ENCODE measurements around the gene TRNAU1AP. TPM values are rescaled to one million over a fixed set of nuclear protein-coding genes. Genes with fewer than 3 reads are reported as not detected.
A peak's percentile ranks its signal among the peaks of the same experiment; 100 is the strongest.
"Not testable (repeated sequence)": the region's sequence is repeated elsewhere in the genome, so short reads cannot be mapped to it uniquely, and the experiment has no call there.

TRNAU1AP gene
- total and polyA plus RNA-seq, 2 experiments from 2014 or later = 17.4 to 19.1 TPM

- Histone ChIP-seq H3K9me3 (ENCODE audit: low read depth) (no peaks in the 10 kb centered on the region), H3K27me3 (no peaks in the 10 kb centered on the region), H3K36me3 (replicated peaks; ENCODE audit: insufficient read depth, low read depth) (no peaks in the 10 kb centered on the region), H3K4me1 (ENCODE audit: insufficient read depth) (peaks cover 6% of the 10 kb centered on the region), H2AFZ (no peak overlapping the region), H4K20me1 (ENCODE audit: insufficient read depth, poor library complexity, severe bottlenecking) (peaks cover 9% of the 10 kb centered on the region), H3K4me2 (peak overlapping the region; percentile 97), H3K4me3 (no peak overlapping the region), H3K79me2 (peaks cover 55% of the 10 kb centered on the region), H3K9me2 (replicated peaks; ENCODE audit: insufficient read depth) (no peaks in the 10 kb centered on the region), H3K27ac (no peak overlapping the region)
- no peak for DNase-seq (ENCODE audit: low spot score)
- TF ChIP-seq CTCF (IDR thresholded peaks at IDR 0.05; ENCODE audit: poor library complexity) (no peak), EZH2phosphoT487 (IDR thresholded peaks at IDR 0.05; ENCODE audit: low read depth, severe bottlenecking, unreplicated experiment) (no peak), EZH2 (IDR thresholded peaks at IDR 0.05; ENCODE audit: borderline replicate concordance) (no peak)
- WGBS (ENCODE audit: low lambda C conversion rate, missing lambda C conversion rate) = 73% methylated on average over 10 of the region's 10 CpGs
These were observed 32.7 kb upstream of the TRNAU1AP start for GRCh38 chr1:28519946-28520725.

GRCh38 chr1:28520796-28521195 lies 32.1 kb upstream of the TRNAU1AP start:
- H2AFZ ChIP-seq; H3K27me3 ChIP-seq; H3K9me2 ChIP-seq (replicated peaks; ENCODE audit: insufficient read depth); H3K4me3 ChIP-seq; H3K4me2 ChIP-seq; DNase-seq (ENCODE audit: low spot score); H3K27ac ChIP-seq; H3K9me3 ChIP-seq (ENCODE audit: low read depth); H4K20me1 ChIP-seq (ENCODE audit: insufficient read depth, poor library complexity, severe bottlenecking); H3K4me1 ChIP-seq (ENCODE audit: insufficient read depth); H3K36me3 ChIP-seq (replicated peaks; ENCODE audit: insufficient read depth, low read depth): not testable (repeated sequence)
- WGBS (ENCODE audit: low lambda C conversion rate, missing lambda C conversion rate) = 93% methylated on average over 12 of the region's 12 CpGs
- H3K79me2 ChIP-seq = peaks cover 55% of the 10 kb centered on the region

- Histone ChIP-seq H3K27me3 (no peaks in the 10 kb centered on the region), H2AFZ (no peak overlapping the region), H3K4me2 (no peak overlapping the region), H3K27ac (no peak overlapping the region), H4K20me1 (ENCODE audit: insufficient read depth, poor library complexity, severe bottlenecking) (peaks cover 9% of the 10 kb centered on the region), H3K9me3 (ENCODE audit: low read depth) (no peaks in the 10 kb centered on the region), H3K4me1 (ENCODE audit: insufficient read depth) (peaks cover 9% of the 10 kb centered on the region), H3K9me2 (replicated peaks; ENCODE audit: insufficient read depth) (no peaks in the 10 kb centered on the region), H3K36me3 (replicated peaks; ENCODE audit: insufficient read depth, low read depth) (no peaks in the 10 kb centered on the region), H3K4me3 (no peak overlapping the region), H3K79me2 (peaks cover 59% of the 10 kb centered on the region)
- 89% methylated on average over 6 of the region's 6 CpGs for WGBS (ENCODE audit: low lambda C conversion rate, missing lambda C conversion rate)
- TF ChIP-seq EZH2 (IDR thresholded peaks at IDR 0.05; ENCODE audit: borderline replicate concordance) (no peak), EZH2phosphoT487 (IDR thresholded peaks at IDR 0.05; ENCODE audit: low read depth, severe bottlenecking, unreplicated experiment) (no peak), CTCF (IDR thresholded peaks at IDR 0.05; ENCODE audit: poor library complexity) (no peak)
- no peak for DNase-seq (ENCODE audit: low spot score)
These were observed 31.3 kb upstream of the TRNAU1AP start for GRCh38 chr1:28521502-28522164.

GRCh38 chr1:28522537-28522936 lies 30.3 kb upstream of the TRNAU1AP start:
- H3K9me2 ChIP-seq (replicated peaks; ENCODE audit: insufficient read depth); H3K4me3 ChIP-seq; H4K20me1 ChIP-seq (ENCODE audit: insufficient read depth, poor library complexity, severe bottlenecking); H3K27me3 ChIP-seq; H3K36me3 ChIP-seq (replicated peaks; ENCODE audit: insufficient read depth, low read depth); H3K4me1 ChIP-seq (ENCODE audit: insufficient read depth); H3K4me2 ChIP-seq; H2AFZ ChIP-seq; DNase-seq (ENCODE audit: low spot score); H3K27ac ChIP-seq; H3K9me3 ChIP-seq (ENCODE audit: low read depth): not testable (repeated sequence)
- 99% methylated on average over 9 of the region's 9 CpGs for WGBS (ENCODE audit: low lambda C conversion rate, missing lambda C conversion rate)
- H3K79me2 ChIP-seq = peaks cover 68% of the 10 kb centered on the region

GRCh38 chr1:28525002-28525642 lies 27.8 kb upstream of the TRNAU1AP start:
- H3K27me3 ChIP-seq; H3K4me3 ChIP-seq; DNase-seq (ENCODE audit: low spot score); H3K4me1 ChIP-seq (ENCODE audit: insufficient read depth); H4K20me1 ChIP-seq (ENCODE audit: insufficient read depth, poor library complexity, severe bottlenecking); H3K9me3 ChIP-seq (ENCODE audit: low read depth); H3K9me2 ChIP-seq (replicated peaks; ENCODE audit: insufficient read depth); H2AFZ ChIP-seq; H3K36me3 ChIP-seq (replicated peaks; ENCODE audit: insufficient read depth, low read depth): not testable (repeated sequence)
- Histone ChIP-seq H3K27ac (peak overlapping the region; percentile 25), H3K4me2 (peak overlapping the region; percentile 41), H3K79me2 (peaks cover 63% of the 10 kb centered on the region)
- WGBS (ENCODE audit: low lambda C conversion rate, missing lambda C conversion rate) = 14% methylated on average over 10 of the region's 10 CpGs

Measured in hepatocyte (in vitro differentiated cells).